ENCODE data around the gene LRRC61. TPM values are rescaled to one million over a fixed set of nuclear protein-coding genes. Genes with fewer than 3 reads are reported as not detected.
"Not testable (repeated sequence)": the region's sequence is repeated elsewhere in the genome, so short reads cannot be mapped to it uniquely, and the experiment has no call there.

Gene LRRC61
- total RNA-seq, 2 experiments from 2014 or later = not detected

GRCh38 chr7:150305259-150305902 is 17.8 kb upstream of the LRRC61 start:
- H2AFZ ChIP-seq (ENCODE audit: low read length); H3K4me3 ChIP-seq (ENCODE audit: low read depth, low read length, poor library complexity, severe bottlenecking); H4K20me1 ChIP-seq (ENCODE audit: insufficient read depth, low read length); BruUV-seq (replicated peaks); H3K27ac ChIP-seq (ENCODE audit: low read depth, low read length, poor library complexity, severe bottlenecking); H3K4me2 ChIP-seq (ENCODE audit: low read length); H3K4me1 ChIP-seq (ENCODE audit: insufficient read depth, low read length, poor library complexity, severe bottlenecking); intact Hi-C loops (cut with micrococcal nuclease; ENCODE audit: unreplicated experiment); DNase-seq (ENCODE audit: low spot score); H3K79me2 ChIP-seq (ENCODE audit: insufficient read depth, low read depth, low read length); H3K9me3 ChIP-seq (ENCODE audit: low read length); CTCF ChIA-PET (ENCODE audit: unreplicated experiment); H3K36me3 ChIP-seq (ENCODE audit: insufficient read depth, low read length); H3K9me2 ChIP-seq (ENCODE audit: insufficient read depth, low read length); POLR2A ChIA-PET: not testable (repeated sequence)

GRCh38 chr7:150305903-150306284 is 17.3 kb upstream of the LRRC61 start:
- CTCF ChIA-PET (ENCODE audit: unreplicated experiment) = not testable (repeated sequence)

GRCh38 chr7:150306377-150306776 is 16.8 kb upstream of the LRRC61 start:
- POLR2A ChIA-PET; DNase-seq (ENCODE audit: low spot score); H4K20me1 ChIP-seq (ENCODE audit: insufficient read depth, low read length); BruUV-seq (replicated peaks); H3K36me3 ChIP-seq (ENCODE audit: insufficient read depth, low read length); H2AFZ ChIP-seq (ENCODE audit: low read length); intact Hi-C loops (cut with micrococcal nuclease; ENCODE audit: unreplicated experiment); H3K4me2 ChIP-seq (ENCODE audit: low read length); H3K4me1 ChIP-seq (ENCODE audit: insufficient read depth, low read length, poor library complexity, severe bottlenecking); CTCF ChIA-PET (ENCODE audit: unreplicated experiment); H3K4me3 ChIP-seq (ENCODE audit: low read depth, low read length, poor library complexity, severe bottlenecking); H3K9me2 ChIP-seq (ENCODE audit: insufficient read depth, low read length); H3K9me3 ChIP-seq (ENCODE audit: low read length); H3K27ac ChIP-seq (ENCODE audit: low read depth, low read length, poor library complexity, severe bottlenecking); H3K79me2 ChIP-seq (ENCODE audit: insufficient read depth, low read depth, low read length): not testable (repeated sequence)

More at GRCh38 chr7:150305903-150306284, 17.3 kb upstream of the LRRC61 start:
- H3K4me2 ChIP-seq (ENCODE audit: low read length); H3K4me1 ChIP-seq (ENCODE audit: insufficient read depth, low read length, poor library complexity, severe bottlenecking); H3K9me2 ChIP-seq (ENCODE audit: insufficient read depth, low read length); DNase-seq (ENCODE audit: low spot score); POLR2A ChIA-PET; H3K9me3 ChIP-seq (ENCODE audit: low read length); H3K36me3 ChIP-seq (ENCODE audit: insufficient read depth, low read length); H4K20me1 ChIP-seq (ENCODE audit: insufficient read depth, low read length); H3K79me2 ChIP-seq (ENCODE audit: insufficient read depth, low read depth, low read length); BruUV-seq (replicated peaks); H2AFZ ChIP-seq (ENCODE audit: low read length); H3K27ac ChIP-seq (ENCODE audit: low read depth, low read length, poor library complexity, severe bottlenecking); intact Hi-C loops (cut with micrococcal nuclease; ENCODE audit: unreplicated experiment); H3K4me3 ChIP-seq (ENCODE audit: low read depth, low read length, poor library complexity, severe bottlenecking): not testable (repeated sequence)

DNA sequence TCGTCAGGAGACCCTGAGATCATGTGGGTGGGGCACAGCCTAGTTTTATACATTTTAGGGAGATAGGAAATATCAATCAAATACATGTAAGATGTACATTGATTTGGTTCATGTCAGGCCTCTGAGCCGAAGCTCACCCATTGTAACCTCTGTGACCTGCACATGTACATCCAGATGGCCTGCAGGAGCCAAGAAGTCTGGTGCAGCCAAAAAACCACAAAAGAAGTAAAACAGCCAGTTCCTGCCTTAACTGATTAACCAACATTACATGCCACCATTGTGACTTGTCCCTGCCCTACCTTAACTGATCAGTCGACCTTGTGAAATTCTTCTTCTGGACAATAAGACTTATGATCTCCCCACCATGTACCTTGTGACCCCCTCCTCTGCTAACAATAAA is 16.0 kb upstream of the LRRC61 start:
- no peaks in the 10 kb centered on the region for H4K20me1 ChIP-seq (ENCODE audit: insufficient read depth, low read length)
- POLR2A ChIA-PET = no interaction called here

More for the DNA sequence above, 16.0 kb upstream of the LRRC61 start:
- TF ChIP-seq CTCF (conservative IDR thresholded peaks at IDR 0.05; ENCODE audit: low read length) = no peak
- no peak for TF ChIP-seq EZH2phosphoT487 (IDR thresholded peaks at IDR 0.05; ENCODE audit: borderline replicate concordance, low read depth, low read length)
- Histone ChIP-seq H3K79me2 (ENCODE audit: insufficient read depth, low read depth, low read length) (no peaks in the 10 kb centered on the region), H3K4me1 (ENCODE audit: insufficient read depth, low read length, poor library complexity, severe bottlenecking) (no peaks in the 10 kb centered on the region), H3K36me3 (ENCODE audit: insufficient read depth, low read length) (no peaks in the 10 kb centered on the region), H3K9me3 (ENCODE audit: low read length) (no peaks in the 10 kb centered on the region), H2AFZ (ENCODE audit: low read length) (no peak overlapping the region), H3K4me3 (ENCODE audit: low read depth, low read length, poor library complexity, severe bottlenecking) (no peak overlapping the region), H3K27ac (ENCODE audit: low read depth, low read length, poor library complexity, severe bottlenecking) (no peak overlapping the region), H3K9me2 (ENCODE audit: insufficient read depth, low read length) (no peaks in the 10 kb centered on the region), H3K4me2 (ENCODE audit: low read length) (no peak overlapping the region)
- intact Hi-C loops (cut with micrococcal nuclease; ENCODE audit: unreplicated experiment) = no loop called here
- CTCF ChIA-PET (ENCODE audit: unreplicated experiment) = no interaction called here
- no peak for DNase-seq (ENCODE audit: low spot score)
- no TSS peak for BruUV-seq (replicated peaks)

Measured in OCI-LY7 (cell line).